Coronary artery (tissue), 2 donors: ENCODE data around the gene TSPAN14.

Experiments
- DNase-seq: peaks from one replicate; pipeline ENCODE4 v3.0.0-alpha.2; 2017; ENCODE audit warnings: low spot score
- H3K27ac ChIP-seq, 2 donors: fragments of 200-600 bp; sonication (generic); one replicate each; pipeline ENCODE4 v1.5.1; 2016 to 2019
- H3K4me3 ChIP-seq: fragments of 200-600 bp; sonication (generic); 2 replicates; pipeline ENCODE4 v1.5.1; 2016; ENCODE audit warnings: mild to moderate bottlenecking, moderate library complexity
- CTCF ChIP-seq: fragments of 200-600 bp; sonication (generic); IDR thresholded peaks from one replicate; pipeline ENCODE4 v1.5.1; 2019; ENCODE audit warnings: antibody characterized with exemption

Gene TSPAN14, protein sequence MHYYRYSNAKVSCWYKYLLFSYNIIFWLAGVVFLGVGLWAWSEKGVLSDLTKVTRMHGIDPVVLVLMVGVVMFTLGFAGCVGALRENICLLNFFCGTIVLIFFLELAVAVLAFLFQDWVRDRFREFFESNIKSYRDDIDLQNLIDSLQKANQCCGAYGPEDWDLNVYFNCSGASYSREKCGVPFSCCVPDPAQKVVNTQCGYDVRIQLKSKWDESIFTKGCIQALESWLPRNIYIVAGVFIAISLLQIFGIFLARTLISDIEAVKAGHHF

GRCh38 chr10:80453842-80454512 lies at the start of gene TSPAN14:
Gene TSPAN14 (plus strand): TSS chr10:80454310. CDS start chr10:80489234, 34,924 bp downstream.
- Histone ChIP-seq H3K4me3 (peak within 1 kb of the TSS; percentile 88), H3K27ac (peak within 1 kb of the TSS; percentile 97 to 98)
- peak; percentile 93 for DNase-seq
- TF ChIP-seq CTCF = no peak

GRCh38 chr10:80405035-80405434 lies 49.1 kb upstream of the TSPAN14 start:
- no peak for TF ChIP-seq CTCF
- H3K27ac ChIP-seq = no peak overlapping the region
- no peak overlapping the region for H3K4me3 ChIP-seq
- no peak for DNase-seq

GRCh38 chr10:80405626-80406025 lies 48.5 kb upstream of the TSPAN14 start:
- no peak overlapping the region for H3K4me3 ChIP-seq
- H3K27ac ChIP-seq = no peak overlapping the region
- DNase-seq = no peak
- TF ChIP-seq CTCF = no peak

DNA sequence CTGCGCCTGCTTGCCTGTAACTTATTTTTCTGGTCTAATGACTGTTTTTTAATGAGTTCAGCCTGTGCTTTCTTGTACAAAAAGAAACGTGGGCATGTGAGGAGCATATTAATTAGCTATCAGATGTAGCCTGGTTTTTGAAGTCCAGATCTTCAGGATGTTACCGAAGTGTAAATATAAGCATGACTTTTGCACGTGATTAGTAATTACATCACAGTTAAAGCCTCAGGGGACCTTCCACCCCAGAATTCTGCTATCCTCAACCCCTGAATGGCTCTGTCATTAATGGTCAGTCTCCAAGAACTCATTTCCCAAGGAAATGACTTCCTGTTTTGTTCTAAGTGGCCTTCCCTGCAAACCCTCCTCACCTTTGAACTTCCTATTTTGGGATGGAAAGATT lies 47.9 kb upstream of the TSPAN14 start:
- TF ChIP-seq CTCF = no peak
- H3K27ac ChIP-seq = no peak overlapping the region
- no peak for DNase-seq

DNA sequence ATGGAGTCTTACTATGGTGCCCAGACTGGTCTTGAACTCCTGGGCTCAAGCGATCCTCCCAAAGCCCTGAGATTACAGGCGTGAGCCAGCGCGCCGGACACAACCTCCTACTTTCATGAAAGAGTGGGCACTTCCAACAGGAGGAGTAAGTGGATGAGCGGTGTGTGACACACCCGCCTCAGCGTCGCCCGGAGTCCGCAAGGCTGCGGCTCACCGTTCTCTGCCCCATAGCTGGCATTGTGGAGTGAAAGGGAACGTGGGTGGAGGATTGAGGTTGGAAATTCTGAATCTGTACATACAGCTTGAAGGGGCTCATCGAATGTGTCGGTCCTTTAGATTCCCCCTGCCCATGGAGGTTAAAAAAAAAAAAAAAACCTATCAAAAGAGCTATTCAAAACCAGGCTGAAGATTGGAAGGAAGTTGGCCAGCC lies 46.3 kb upstream of the TSPAN14 start:
- no peak for DNase-seq
- peak overlapping the region; percentile 54 to 73 for H3K27ac ChIP-seq

More for the DNA sequence above, 47.9 kb upstream of the TSPAN14 start:
- H3K4me3 ChIP-seq = no peak overlapping the region

GRCh38 chr10:80408242-80409101 lies 45.6 kb upstream of the TSPAN14 start, which contains the start of gene PRXL2A:
Gene PRXL2A (plus strand): TSS chr10:80408551. CDS start chr10:80420468, 11,917 bp downstream.
- DNase-seq = peak; percentile 83
- Histone ChIP-seq H3K4me3 (peak within 1 kb of the TSS; percentile 90), H3K27ac (peak within 1 kb of the TSS; percentile 54 to 73)
- no peak for TF ChIP-seq CTCF

More for the DNA sequence above, 46.3 kb upstream of the TSPAN14 start:
- no peak for TF ChIP-seq CTCF
- H3K4me3 ChIP-seq = peak overlapping the region; percentile 90
